Suppressor macrophage treated with lipopolysaccharide for 4 hours (primary cell): ENCODE measurements around the gene IL22.

Experiments used
- DNase-seq: peaks from one replicate; pipeline ENCODE4 v3.0.0-alpha.2; 2020

IL22 gene

GRCh38 chr12:68263366-68263765 lies 10.0 kb upstream of the IL22 start:
- DNase-seq, result no peak

GRCh38 chr12:68261896-68262295 lies 8.5 kb upstream of the IL22 start:
- no peak for DNase-seq

- DNase-seq, result no peak
These were observed 6.7 kb upstream of the IL22 start for GRCh38 chr12:68260153-68260552.

- no peak for DNase-seq
These were observed 6.0 kb upstream of the IL22 start for GRCh38 chr12:68259318-68259940.

- DNase-seq, result no peak
These were observed 1.3 kb downstream of the IL22 start for GRCh38 chr12:68252077-68252476.

- no peak for DNase-seq
These were observed 3.0 kb downstream of the IL22 start for GRCh38 chr12:68250454-68250853.

- no peak for DNase-seq
These were observed 5.6 kb downstream of the IL22 start for GRCh38 chr12:68247785-68248184.

GRCh38 chr12:68246350-68246749 lies 7.1 kb downstream of the IL22 start:
- DNase-seq, result no peak

GRCh38 chr12:68245180-68246021 lies 8.0 kb downstream of the IL22 start:
- DNase-seq, result no peak

GRCh38 chr12:68242777-68243176 lies 10.6 kb downstream of the IL22 start:
- peak; percentile 7 for DNase-seq

- DNase-seq, result peak; percentile 76
These were observed 12.4 kb downstream of the IL22 start for GRCh38 chr12:68240975-68241374.

GRCh38 chr12:68240079-68240478 lies 13.3 kb downstream of the IL22 start:
- DNase-seq, result peak; percentile 34

GRCh38 chr12:68239309-68239982 lies 14.0 kb downstream of the IL22 start:
- DNase-seq, result no peak

GRCh38 chr12:68237619-68238018 lies 15.8 kb downstream of the IL22 start:
- no peak for DNase-seq

GRCh38 chr12:68237078-68237477 lies 16.3 kb downstream of the IL22 start:
- peak; percentile 24 for DNase-seq

- DNase-seq, result peak; percentile 35
These were observed 16.9 kb downstream of the IL22 start for GRCh38 chr12:68236421-68237059.

GRCh38 chr12:68235576-68235975 lies 17.8 kb downstream of the IL22 start:
- DNase-seq, result peak; percentile 12

- DNase-seq, result no peak
These were observed 19.3 kb downstream of the IL22 start for GRCh38 chr12:68234140-68234539.

- DNase-seq, result no peak
These were observed 19.9 kb downstream of the IL22 start for GRCh38 chr12:68233498-68233897.

- no peak for DNase-seq
These were observed 21.7 kb downstream of the IL22 start for GRCh38 chr12:68231691-68232090.

- DNase-seq, result no peak
These were observed 22.2 kb downstream of the IL22 start for GRCh38 chr12:68231229-68231628.

- no peak for DNase-seq
These were observed 23.4 kb downstream of the IL22 start for GRCh38 chr12:68229956-68230355.

GRCh38 chr12:68227356-68227755 lies 26.0 kb downstream of the IL22 start:
- DNase-seq, result no peak
